IgD-negative memory B cell (primary cell): ENCODE results near the gene ZNF521. TPM values are rescaled to one million over a fixed set of nuclear protein-coding genes. Genes with fewer than 3 reads are reported as not detected.

Source experiments
- H3K27ac Mint-ChIP-seq, 3 donors: one replicate each; pipeline ENCODE4 v1.8.0; 2020 to 2022; ENCODE audit warnings: mild to moderate bottlenecking in 3 of 3, mixed read lengths in 3 of 3, moderate library complexity in 1 of 3
- H3K27me3 Mint-ChIP-seq: one replicate; pipeline ENCODE4 v1.8.0; 2021; ENCODE audit warnings: mixed read lengths
- H3K36me3 Mint-ChIP-seq: one replicate; pipeline ENCODE4 v1.8.0; 2020; ENCODE audit warnings: mild to moderate bottlenecking, mixed read lengths
- H3K4me1 Mint-ChIP-seq, 3 donors: one replicate each; pipeline ENCODE4 v1.8.0; 2020 to 2022; ENCODE audit warnings: mixed read lengths in 3 of 3, mild to moderate bottlenecking in 1 of 3
- H3K4me3 Mint-ChIP-seq, 4 donors: one replicate each; pipeline ENCODE4 v1.8.0; 2020 to 2022; ENCODE audit warnings: mild to moderate bottlenecking in 4 of 4, mixed read lengths in 4 of 4, moderate library complexity in 3 of 4
- H3K9me3 Mint-ChIP-seq, 3 donors: one replicate each; pipeline ENCODE4 v1.8.0; 2020 to 2021; ENCODE audit warnings: mixed read lengths in 3 of 3, mild to moderate bottlenecking in 1 of 3
- polyA plus RNA-seq: library from polyadenylated mRNA; unstranded; fragments of 300-500 nt; fragmentation: Illumina TruSeq; gene quantifications from one replicate; pipeline ENCODE4 v1.2.3, GENCODE V29; 2021

The ZNF521 gene
- polyA plus RNA-seq, 1 donor from 2014 or later: not detected

GRCh38 chr18:25349131-25349925 is 2.6 kb downstream of the ZNF521 start:
- no peak overlapping the region for H3K27ac Mint-ChIP-seq
- H3K4me3 Mint-ChIP-seq: peak overlapping the region; percentile 70 to 87 (median 82)
- H3K27me3 Mint-ChIP-seq: peaks cover 28% of the 10 kb centered on the region
- peaks cover 0 to 11% (median 2%) of the 10 kb centered on the region in 3 donors for H3K9me3 Mint-ChIP-seq
- H3K36me3 Mint-ChIP-seq: no peaks in the 10 kb centered on the region
- H3K4me1 Mint-ChIP-seq: peaks cover 0 to 9% (median 7%) of the 10 kb centered on the region in 3 donors

- Mint-ChIP-seq H3K36me3 (no peaks in the 10 kb centered on the region), H3K27me3 (peaks cover 27% of the 10 kb centered on the region), H3K9me3 (peaks cover 0 to 11% (median 2%) of the 10 kb centered on the region in 3 donors), H3K27ac (peak overlapping the region; percentile 13 to 31 (median 31)), H3K4me3 (peak overlapping the region in 2 of 4 donors; percentile 70 to 82), H3K4me1 (peaks cover 0 to 9% (median 7%) of the 10 kb centered on the region in 3 donors)
Measured at GRCh38 chr18:25348386-25349130, 3.4 kb downstream of the ZNF521 start.

- Mint-ChIP-seq H3K36me3 (peaks cover 2% of the 10 kb centered on the region), H3K9me3 (peaks cover 0 to 11% (median 2%) of the 10 kb centered on the region in 3 donors), H3K27me3 (peaks cover 27% of the 10 kb centered on the region), H3K27ac (no peak overlapping the region), H3K4me1 (peaks cover 0 to 7% (median 5%) of the 10 kb centered on the region in 3 donors), H3K4me3 (no peak overlapping the region)
Measured at GRCh38 chr18:25346561-25346960, 5.4 kb downstream of the ZNF521 start.

GRCh38 chr18:25345081-25345866 is 6.7 kb downstream of the ZNF521 start:
- Mint-ChIP-seq H3K4me1 (peaks cover 0 to 1% (median 1%) of the 10 kb centered on the region in 3 donors), H3K27ac (no peak overlapping the region), H3K27me3 (peaks cover 29% of the 10 kb centered on the region), H3K9me3 (peaks cover 0 to 11% (median 2%) of the 10 kb centered on the region in 3 donors), H3K36me3 (peaks cover 2% of the 10 kb centered on the region), H3K4me3 (no peak overlapping the region)

- Mint-ChIP-seq H3K4me3 (no peak overlapping the region), H3K27me3 (peaks cover 23% of the 10 kb centered on the region), H3K36me3 (peaks cover 2% of the 10 kb centered on the region), H3K9me3 (no peaks in the 10 kb centered on the region), H3K27ac (no peak overlapping the region), H3K4me1 (no peaks in the 10 kb centered on the region)
Measured at GRCh38 chr18:25341831-25342230, 10.1 kb downstream of the ZNF521 start.

- Mint-ChIP-seq H3K36me3 (peaks cover 2% of the 10 kb centered on the region), H3K4me1 (no peaks in the 10 kb centered on the region), H3K4me3 (no peak overlapping the region), H3K27ac (no peak overlapping the region), H3K9me3 (no peaks in the 10 kb centered on the region), H3K27me3 (peaks cover 23% of the 10 kb centered on the region)
Measured at GRCh38 chr18:25340762-25341161, 11.2 kb downstream of the ZNF521 start.

GRCh38 chr18:25335676-25336075 is 16.3 kb downstream of the ZNF521 start:
- Mint-ChIP-seq H3K4me3 (no peak overlapping the region), H3K36me3 (no peaks in the 10 kb centered on the region), H3K4me1 (no peaks in the 10 kb centered on the region), H3K9me3 (no peaks in the 10 kb centered on the region), H3K27ac (no peak overlapping the region), H3K27me3 (peaks cover 21% of the 10 kb centered on the region)

- Mint-ChIP-seq H3K4me3 (no peak overlapping the region), H3K36me3 (no peaks in the 10 kb centered on the region), H3K27me3 (peaks cover 18% of the 10 kb centered on the region), H3K9me3 (no peaks in the 10 kb centered on the region), H3K4me1 (no peaks in the 10 kb centered on the region), H3K27ac (no peak overlapping the region)
Measured at GRCh38 chr18:25335062-25335461, 16.9 kb downstream of the ZNF521 start.

GRCh38 chr18:25334588-25334987 is 17.4 kb downstream of the ZNF521 start:
- H3K4me1 Mint-ChIP-seq: no peaks in the 10 kb centered on the region
- H3K9me3 Mint-ChIP-seq: peaks cover 0 to 2% (median 0%) of the 10 kb centered on the region in 3 donors
- no peaks in the 10 kb centered on the region for H3K36me3 Mint-ChIP-seq
- no peak overlapping the region for H3K4me3 Mint-ChIP-seq
- H3K27me3 Mint-ChIP-seq: peaks cover 17% of the 10 kb centered on the region
- no peak overlapping the region for H3K27ac Mint-ChIP-seq

- no peaks in the 10 kb centered on the region for H3K4me1 Mint-ChIP-seq
- H3K27me3 Mint-ChIP-seq: peaks cover 16% of the 10 kb centered on the region
- H3K27ac Mint-ChIP-seq: no peak overlapping the region
- H3K4me3 Mint-ChIP-seq: no peak overlapping the region
- peaks cover 0 to 3% (median 1%) of the 10 kb centered on the region in 3 donors for H3K9me3 Mint-ChIP-seq
- no peaks in the 10 kb centered on the region for H3K36me3 Mint-ChIP-seq
Measured at GRCh38 chr18:25332002-25332401, 20.0 kb downstream of the ZNF521 start.

GRCh38 chr18:25329783-25330182 is 22.2 kb downstream of the ZNF521 start:
- Mint-ChIP-seq H3K4me1 (no peaks in the 10 kb centered on the region), H3K9me3 (peaks cover 0 to 3% (median 1%) of the 10 kb centered on the region in 3 donors)

GRCh38 chr18:25327584-25327983 is 24.4 kb downstream of the ZNF521 start:
- Mint-ChIP-seq H3K4me3 (no peak overlapping the region), H3K4me1 (no peaks in the 10 kb centered on the region), H3K27me3 (peaks cover 5% of the 10 kb centered on the region), H3K36me3 (no peaks in the 10 kb centered on the region), H3K27ac (no peak overlapping the region), H3K9me3 (peaks cover 0 to 3% (median 3%) of the 10 kb centered on the region in 3 donors)

More at GRCh38 chr18:25329783-25330182, 22.2 kb downstream of the ZNF521 start:
- no peak overlapping the region for H3K27ac Mint-ChIP-seq
- peaks cover 10% of the 10 kb centered on the region for H3K27me3 Mint-ChIP-seq
- no peaks in the 10 kb centered on the region for H3K36me3 Mint-ChIP-seq
- H3K4me3 Mint-ChIP-seq: no peak overlapping the region

- no peak overlapping the region for H3K27ac Mint-ChIP-seq
- H3K27me3 Mint-ChIP-seq: peaks cover 5% of the 10 kb centered on the region
- no peaks in the 10 kb centered on the region for H3K4me1 Mint-ChIP-seq
- H3K9me3 Mint-ChIP-seq: peaks cover 0 to 3% (median 3%) of the 10 kb centered on the region in 3 donors
- H3K4me3 Mint-ChIP-seq: no peak overlapping the region
- H3K36me3 Mint-ChIP-seq: no peaks in the 10 kb centered on the region
Measured at GRCh38 chr18:25326361-25326952, 25.5 kb downstream of the ZNF521 start.

GRCh38 chr18:25322806-25323205 is 29.2 kb downstream of the ZNF521 start:
- Mint-ChIP-seq H3K27me3 (no peaks in the 10 kb centered on the region), H3K4me3 (no peak overlapping the region), H3K36me3 (no peaks in the 10 kb centered on the region), H3K27ac (no peak overlapping the region), H3K9me3 (peaks cover 0 to 4% (median 2%) of the 10 kb centered on the region in 3 donors), H3K4me1 (no peaks in the 10 kb centered on the region)
